Prostate gland (tissue), 2 donors: ENCODE results near the gene SMIM27. TPM values are rescaled to one million over a fixed set of nuclear protein-coding genes. Genes with fewer than 3 reads are reported as not detected.

ENCODE experiments used
- DNase-seq: peaks from one replicate; pipeline ENCODE4 v3.0.0-alpha.2; 2019; ENCODE audit warnings: low spot score
- H3K27ac ChIP-seq, 2 donors: fragments of 200-600 bp; sonication (generic); 2 replicates each; pipeline ENCODE4 v1.5.1; 2017 to 2019
- H3K27me3 ChIP-seq: fragments of 200-600 bp; sonication (generic); replicated peaks from 2 replicates; pipeline ENCODE4 v1.5.1; 2019; ENCODE audit not compliant: insufficient read depth
- H3K36me3 ChIP-seq, 2 donors: fragments of 200-600 bp; sonication (generic); 1 replicate in 1 of 2; 2 replicates in 1 of 2; pipeline versions ENCODE4 v1.5.1 to v1.8.1; 2017 to 2019
- H3K4me1 ChIP-seq: fragments of 200-600 bp; sonication (generic); replicated peaks from 2 replicates; pipeline ENCODE4 v1.5.1; 2019
- H3K4me3 ChIP-seq, 2 donors: fragments of 200-600 bp; sonication (generic); 2 replicates each; pipeline ENCODE4 v1.5.1; 2017 to 2019
- H3K9me3 ChIP-seq: fragments of 200-600 bp; sonication (generic); 2 replicates; pipeline ENCODE4 v1.5.1; 2017
- CTCF ChIP-seq, 4 experiments: fragments of 200-600 bp in 2 of 4; fragments of 450-650 bp in 2 of 4; sonication (generic) in 2 of 4; IDR thresholded peaks; 1 replicate in 3 of 4; 2 replicates in 1 of 4; pipeline ENCODE4 v1.5.1; 2016 to 2019; ENCODE audit warnings: antibody characterized with exemption in 4 of 4, mild to moderate bottlenecking in 2 of 4, moderate library complexity in 2 of 4
- POLR2A ChIP-seq: fragments of 450-650 bp; IDR thresholded peaks from one replicate; pipeline ENCODE4 v1.6.1; 2016; ENCODE audit warnings: antibody characterized with exemption, mild to moderate bottlenecking
- POLR2AphosphoS5 ChIP-seq: sonication (generic); formaldehyde crosslinking; IDR thresholded peaks from one replicate; pipeline ENCODE4 v1.6.1; 2017; ENCODE audit warnings: antibody characterized with exemption
- WGBS: methylation state at CpG from one replicate; pipeline ENCODE4 v1.1.5; 2018; 5-methylcytosine and 5-hydroxymethylcytosine counted together
- intact Hi-C: fragments of 100-400 bp; cut with DNase I; formaldehyde crosslinking; loops from one replicate; pipeline ENCODE4 v1.14.2; 2022
- total RNA-seq, 2 donors: library from RNA; depleted of rRNA; stranded (reverse); fragments of >200 nt; gene quantifications; one replicate each; pipeline ENCODE4 v1.1.0, GENCODE V29; 2016

SMIM27 gene
- total RNA-seq, 2 donors from 2014 or later: 6.4 to 8.3 TPM

GRCh38 chr9:32554107-32554506 lies 2.0 kb downstream of the SMIM27 start:
- intact Hi-C loops: no loop called here
- 88% methylated on average over 2 of the region's 2 CpGs for WGBS

GRCh38 chr9:32554591-32554990 lies 2.5 kb downstream of the SMIM27 start:
- H3K27me3 ChIP-seq: no peaks in the 10 kb centered on the region
- no peak overlapping the region for H3K4me3 ChIP-seq
- no peak overlapping the region for H3K27ac ChIP-seq
- intact Hi-C loops: no loop called here
- H3K36me3 ChIP-seq: peaks cover 0 to 3% of the 10 kb centered on the region in 2 donors
- no peaks in the 10 kb centered on the region for H3K4me1 ChIP-seq
- no peak for TF ChIP-seq POLR2AphosphoS5
- no peak for TF ChIP-seq CTCF (IDR thresholded peaks at IDR 0.05)
- TF ChIP-seq POLR2A: no peak
- DNase-seq: no peak
- H3K9me3 ChIP-seq: no peaks in the 10 kb centered on the region

More at GRCh38 chr9:32554107-32554506, 2.0 kb downstream of the SMIM27 start:
- H3K27me3 ChIP-seq: no peaks in the 10 kb centered on the region
- H3K36me3 ChIP-seq: peaks cover 0 to 3% of the 10 kb centered on the region in 2 donors
- TF ChIP-seq CTCF (IDR thresholded peaks at IDR 0.05) (no peak), POLR2AphosphoS5 (no peak), POLR2A (no peak)
- no peak overlapping the region for H3K27ac ChIP-seq
- H3K4me1 ChIP-seq: no peaks in the 10 kb centered on the region
- no peak for DNase-seq
- H3K4me3 ChIP-seq: no peak overlapping the region
- no peaks in the 10 kb centered on the region for H3K9me3 ChIP-seq

- Histone ChIP-seq H3K36me3 (peaks cover 0 to 3% of the 10 kb centered on the region in 2 donors), H3K4me3 (no peak overlapping the region), H3K9me3 (no peaks in the 10 kb centered on the region), H3K27ac (no peak overlapping the region), H3K27me3 (no peaks in the 10 kb centered on the region), H3K4me1 (no peaks in the 10 kb centered on the region)
- intact Hi-C loops: no loop called here
- no peak for TF ChIP-seq CTCF (IDR thresholded peaks at IDR 0.05)
- no peak for TF ChIP-seq POLR2A
- TF ChIP-seq POLR2AphosphoS5: no peak
- DNase-seq: no peak
- WGBS: 64% methylated on average over 3 of the region's 3 CpGs
Measured at GRCh38 chr9:32558408-32558934, 6.3 kb downstream of the SMIM27 start.

GRCh38 chr9:32565967-32566366 lies 13.8 kb downstream of the SMIM27 start:
- no peak overlapping the region for H3K4me3 ChIP-seq
- no peaks in the 10 kb centered on the region for H3K4me1 ChIP-seq
- no peak overlapping the region for H3K27ac ChIP-seq
- no peaks in the 10 kb centered on the region for H3K27me3 ChIP-seq
- no peaks in the 10 kb centered on the region for H3K9me3 ChIP-seq
- DNase-seq: no peak
- peaks cover 0 to 5% of the 10 kb centered on the region in 2 donors for H3K36me3 ChIP-seq
- intact Hi-C loops: no loop called here
- 96% methylated on average over 6 of the region's 6 CpGs for WGBS
- no peak for TF ChIP-seq POLR2A
- TF ChIP-seq CTCF (IDR thresholded peaks at IDR 0.05): no peak
- no peak for TF ChIP-seq POLR2AphosphoS5

GRCh38 chr9:32566770-32567169 lies 14.6 kb downstream of the SMIM27 start:
- no peaks in the 10 kb centered on the region for H3K27me3 ChIP-seq
- no peak for TF ChIP-seq POLR2AphosphoS5
- no peak for TF ChIP-seq POLR2A
- no peak for TF ChIP-seq CTCF (IDR thresholded peaks at IDR 0.05)
- no peak overlapping the region for H3K4me3 ChIP-seq
- H3K27ac ChIP-seq: no peak overlapping the region
- WGBS: 92% methylated on average over 26 of the region's 26 CpGs
- DNase-seq: no peak
- H3K36me3 ChIP-seq: peaks cover 0 to 5% of the 10 kb centered on the region in 2 donors
- intact Hi-C loops: no loop called here
- no peaks in the 10 kb centered on the region for H3K9me3 ChIP-seq
- H3K4me1 ChIP-seq: no peaks in the 10 kb centered on the region
